Activated CD8-positive, alpha-beta memory T cell treated with anti-CD3 and anti-CD28 coated beads for 4 hours (primary cell): ENCODE data around the gene CCDC9B.

Experiments used
- DNase-seq, 2 donors: peaks; one replicate each; pipeline ENCODE4 v3.0.0-alpha.2; 2020; ENCODE audit warnings: low read depth in 2 of 2

The CCDC9B gene

GRCh38 chr15:40365624-40366456 is 25.1 kb upstream of the CCDC9B start:
- no peak for DNase-seq

GRCh38 chr15:40365016-40365415 is 24.3 kb upstream of the CCDC9B start:
- DNase-seq: no peak

GRCh38 chr15:40364251-40364650 is 23.5 kb upstream of the CCDC9B start:
- no peak for DNase-seq

DNA sequence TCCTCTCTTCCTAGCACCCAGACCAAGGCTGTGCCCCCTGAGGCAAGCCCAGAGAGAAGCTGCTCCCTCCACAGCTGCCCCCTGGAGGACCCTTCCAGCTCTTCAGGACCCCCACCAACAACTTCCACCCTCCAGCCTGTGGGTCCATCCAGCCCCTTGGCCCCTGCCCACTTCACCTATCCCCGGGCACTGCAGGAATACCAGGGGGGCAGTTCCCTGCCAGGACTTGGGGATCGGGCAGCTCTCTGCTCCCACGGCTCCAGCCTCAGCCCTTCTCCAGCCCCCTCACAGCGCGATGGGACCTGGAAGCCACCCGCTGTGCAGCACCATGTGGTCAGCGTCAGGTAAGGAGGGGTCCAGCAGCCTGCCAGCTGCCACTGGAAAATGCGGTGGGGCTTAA is 22.9 kb upstream of the CCDC9B start:
- no peak for DNase-seq

- DNase-seq: no peak
These were observed 20.9 kb upstream of the CCDC9B start for GRCh38 chr15:40361640-40362039.

DNA sequence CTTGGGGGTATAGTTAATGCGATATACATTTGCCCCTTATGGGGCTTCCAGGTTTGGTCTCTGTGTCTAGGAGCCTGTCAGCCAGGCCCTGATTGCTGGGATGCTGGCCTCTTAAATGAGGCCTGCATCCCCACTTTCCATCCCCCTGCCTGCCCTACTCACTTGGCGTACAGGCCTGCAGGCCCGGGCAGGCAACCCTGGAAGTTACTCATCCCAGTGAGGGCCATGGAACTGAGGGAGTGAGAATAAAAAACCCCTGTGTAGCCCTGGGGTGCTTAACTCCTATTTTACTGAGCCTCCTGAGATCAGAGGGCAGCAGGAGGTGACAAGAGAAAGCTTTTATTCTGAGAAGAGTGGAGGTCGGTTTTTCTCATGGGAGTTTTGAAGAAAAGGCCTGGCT is 19.3 kb upstream of the CCDC9B start:
- no peak for DNase-seq

- DNase-seq: peak in 1 of 2 donors; percentile 18
These were observed 18.0 kb upstream of the CCDC9B start for GRCh38 chr15:40358471-40359353.

- DNase-seq: peak; percentile 70 to 71
These were observed 17.2 kb upstream of the CCDC9B start, which contains the start of gene DISP2 for GRCh38 chr15:40357723-40358470. DISP2 (plus strand) TSS chr15:40358219; CDS start chr15:40358322, 103 bp downstream.

DNA sequence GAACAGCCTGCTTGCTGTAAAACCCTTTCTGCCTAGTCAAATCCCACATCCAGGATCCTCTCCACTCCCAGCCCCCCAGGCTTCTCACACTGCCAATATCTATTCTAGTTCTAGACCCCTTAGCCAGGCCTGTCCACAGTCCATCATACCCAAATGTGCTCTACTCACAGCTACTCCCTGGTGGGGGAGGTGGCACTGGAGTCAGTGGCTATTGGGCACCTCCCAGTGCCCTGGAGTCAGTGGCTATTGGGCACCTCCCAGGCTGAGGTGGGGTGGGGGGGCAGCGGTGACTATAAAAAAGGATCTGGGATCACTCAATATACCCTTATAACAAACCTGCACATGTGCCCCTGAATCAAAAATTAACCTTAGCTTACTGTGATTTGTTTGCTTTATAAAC is 16.5 kb upstream of the CCDC9B start:
- no peak for DNase-seq

DNA sequence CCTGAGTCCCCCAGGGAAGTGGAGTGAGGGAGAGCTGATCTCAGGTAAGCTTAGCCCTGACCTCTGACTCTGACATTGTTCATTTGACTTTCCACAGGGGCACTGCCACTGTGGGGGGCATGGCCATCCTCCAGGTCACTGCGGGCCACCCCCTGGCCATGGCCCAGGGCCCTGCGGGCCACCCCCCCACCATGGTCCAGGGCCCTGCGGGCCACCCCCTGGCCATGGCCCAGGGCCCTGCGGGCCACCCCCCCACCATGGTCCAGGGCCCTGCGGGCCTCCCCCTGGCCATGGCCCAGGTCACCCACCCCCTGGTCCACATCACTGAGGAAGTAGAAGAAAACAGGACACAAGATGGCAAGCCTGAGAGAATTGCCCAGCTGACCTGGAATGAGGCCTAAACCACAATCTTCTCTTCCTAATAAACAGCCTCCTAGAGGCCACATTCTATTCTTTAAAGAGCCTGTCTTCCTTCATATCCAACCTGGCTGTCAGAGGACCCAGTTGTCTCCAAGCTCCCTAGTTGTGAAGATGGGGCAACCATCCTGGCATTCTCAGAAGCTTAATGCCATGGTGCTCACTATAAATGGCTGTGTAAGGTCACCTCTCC is 15.3 kb upstream of the CCDC9B start:
- DNase-seq: no peak

DNA sequence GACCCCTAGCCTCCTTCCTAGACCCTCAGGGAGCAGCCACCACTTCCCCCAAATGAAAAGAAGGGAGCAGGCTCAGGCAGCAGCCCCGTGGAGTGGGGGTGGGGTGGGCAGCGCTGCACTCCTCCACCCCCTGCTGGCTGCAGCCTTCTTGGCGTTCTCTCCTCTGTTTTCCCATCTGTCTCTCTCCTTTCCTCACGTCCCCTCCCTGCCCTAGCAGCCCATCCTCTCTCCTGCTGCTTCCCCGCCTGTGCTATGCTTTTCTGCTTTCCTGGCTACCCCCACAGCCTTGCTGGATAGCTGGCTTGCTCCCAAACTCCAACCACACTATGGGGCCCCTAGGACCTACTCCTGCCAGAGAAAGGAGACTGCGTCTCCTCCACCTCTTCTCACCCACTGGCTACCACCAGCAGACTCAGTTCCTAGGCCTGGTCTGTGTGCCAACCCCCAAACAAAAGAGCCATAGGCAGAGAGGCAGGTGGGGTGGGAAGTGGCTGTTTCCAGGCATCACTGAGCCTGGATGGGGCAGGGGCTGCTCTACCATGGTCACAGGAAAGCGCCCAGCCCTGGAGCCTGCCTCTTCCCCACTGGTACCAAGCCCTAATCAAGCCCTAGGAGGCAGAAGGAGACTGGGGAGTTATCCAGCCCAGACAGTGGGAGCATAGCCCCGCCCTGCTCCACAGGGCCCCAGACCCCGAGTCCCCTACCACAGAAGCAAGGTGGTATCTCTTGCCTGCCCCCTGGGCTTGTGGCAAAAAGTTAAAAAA is 13.9 kb upstream of the CCDC9B start:
- no peak for DNase-seq

GRCh38 chr15:40353697-40354096 is 13.0 kb upstream of the CCDC9B start:
- DNase-seq: no peak

- no peak for DNase-seq
These were observed 11.7 kb upstream of the CCDC9B start for GRCh38 chr15:40352281-40352901.

DNA sequence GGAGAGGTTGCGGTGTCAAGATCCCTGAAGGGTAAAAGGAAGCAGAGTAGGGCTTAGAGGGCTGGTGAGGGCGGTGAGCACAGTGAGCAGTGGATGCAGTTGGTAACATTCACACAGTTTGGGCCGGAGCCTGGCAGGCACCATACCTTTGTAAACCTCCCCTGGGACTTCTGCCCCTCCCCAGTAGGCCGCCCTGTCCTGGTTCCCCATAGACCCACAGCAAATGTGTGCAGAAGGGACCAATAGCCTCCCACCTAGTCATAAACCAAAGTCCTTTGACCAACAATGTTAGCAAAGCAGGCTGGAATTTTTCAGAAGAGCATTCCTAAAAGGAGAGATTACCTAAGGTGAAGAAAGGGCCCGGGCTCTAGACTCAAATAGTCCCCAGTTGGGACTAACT is 8.4 kb upstream of the CCDC9B start:
- no peak for DNase-seq

DNA sequence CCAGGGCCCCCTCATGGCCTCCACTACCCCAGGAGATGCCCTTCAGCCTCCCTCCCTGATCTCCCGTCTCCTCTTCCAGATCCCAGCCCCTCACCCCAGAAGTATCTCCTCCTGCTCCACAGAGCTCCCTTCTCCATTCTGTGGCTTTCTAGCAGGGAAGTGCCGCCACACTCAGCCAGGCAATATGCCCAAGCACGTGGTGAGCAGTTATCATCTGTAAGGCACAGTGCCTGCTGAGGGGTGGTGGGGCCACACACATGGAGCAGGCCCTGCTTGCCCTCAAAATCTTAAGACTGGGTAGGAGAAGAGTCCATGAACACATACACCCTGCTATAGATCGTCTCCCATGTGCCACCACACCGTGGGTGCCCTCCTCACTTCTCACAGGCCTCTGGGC is 7.7 kb upstream of the CCDC9B start:
- DNase-seq: no peak

DNA sequence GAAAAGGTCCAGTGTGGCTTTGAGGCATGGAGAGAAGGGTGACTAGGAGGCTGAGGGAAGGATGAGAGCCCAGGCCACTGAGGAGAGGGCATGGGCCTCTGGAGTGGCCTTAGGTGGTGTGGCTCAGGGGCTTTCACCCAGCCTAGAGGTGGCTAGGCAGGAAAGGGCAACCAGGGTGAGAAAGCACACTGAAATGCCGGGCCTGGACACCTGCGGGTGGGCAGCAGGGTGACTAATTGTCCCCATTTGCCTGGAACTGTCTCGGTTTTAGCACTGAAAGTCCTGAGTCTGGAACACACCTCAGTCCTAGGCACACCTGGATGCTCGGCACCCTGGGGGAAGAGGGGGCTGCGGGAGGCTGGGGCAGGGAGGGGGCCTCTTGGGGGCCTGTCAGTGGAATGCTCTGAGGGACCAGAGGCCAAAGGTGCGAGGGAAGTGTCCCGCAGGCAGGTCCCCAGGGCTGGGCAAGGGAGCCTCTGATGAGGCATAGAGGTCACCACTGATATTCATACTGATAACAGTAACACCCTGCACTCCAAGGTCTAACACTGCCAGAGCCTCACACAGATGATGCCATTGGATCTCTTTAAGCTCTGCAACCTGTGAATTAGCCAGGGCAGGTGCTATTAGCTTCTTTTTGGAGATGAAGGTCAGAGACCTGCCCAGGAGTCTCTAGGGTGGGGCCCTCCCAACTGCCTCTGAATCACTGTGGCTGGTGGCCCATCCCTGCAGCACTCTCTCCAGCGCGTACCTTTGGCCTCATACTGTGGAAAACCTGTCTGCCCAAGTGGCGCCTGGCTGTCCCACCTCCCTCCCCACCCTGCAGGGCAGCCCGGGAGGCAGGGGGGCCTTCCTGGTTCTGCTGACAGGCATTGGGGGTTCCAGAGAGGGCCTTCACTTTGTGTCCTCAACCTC is 7.1 kb upstream of the CCDC9B start:
- no peak for DNase-seq

- no peak for DNase-seq
These were observed 6.1 kb upstream of the CCDC9B start for GRCh38 chr15:40346579-40347558.
